HEK293 (cell line): ENCODE data around the gene BID.

ENCODE experiments used
- IKZF3 ChIP-seq: fragments of 450-650 bp; IDR thresholded peaks from 2 replicates; pipeline ENCODE4 v1.5.0; 2018; ENCODE audit warnings: missing biosample characterization, mild to moderate bottlenecking, missing genetic modification characterization, moderate library complexity
- MYNN ChIP-seq: fragments of 450-650 bp; formaldehyde crosslinking; IDR thresholded peaks from 2 replicates; pipeline ENCODE4 v1.5.1; 2016; ENCODE audit warnings: missing biosample characterization, missing genetic modification characterization, borderline replicate concordance
- PRDM4 ChIP-seq: fragments of 450-650 bp; formaldehyde crosslinking; IDR thresholded peaks from 2 replicates; pipeline ENCODE4 v1.5.1; 2017; ENCODE audit warnings: missing biosample characterization, missing genetic modification characterization
- SP2 ChIP-seq: fragments of 450-650 bp; formaldehyde crosslinking; IDR thresholded peaks from 2 replicates; pipeline ENCODE4 v1.5.1; 2016; ENCODE audit warnings: missing biosample characterization, missing genetic modification characterization
- ZNF146 ChIP-seq: fragments of 450-650 bp; formaldehyde crosslinking; IDR thresholded peaks from 2 replicates; pipeline ENCODE4 v1.5.1; 2016; ENCODE audit warnings: missing biosample characterization, missing genetic modification characterization
- ZNF24 ChIP-seq: fragments of 450-650 bp; formaldehyde crosslinking; IDR thresholded peaks from 2 replicates; pipeline ENCODE4 v1.5.1; 2016; ENCODE audit warnings: missing biosample characterization, missing genetic modification characterization
- ZNF423 ChIP-seq: fragments of 450-650 bp; formaldehyde crosslinking; IDR thresholded peaks from 2 replicates; pipeline ENCODE4 v1.5.1; 2016; ENCODE audit warnings: missing biosample characterization, missing genetic modification characterization
- ZNF473 ChIP-seq: fragments of 450-650 bp; formaldehyde crosslinking; IDR thresholded peaks from 2 replicates; pipeline ENCODE4 v1.5.1; 2017; ENCODE audit warnings: missing biosample characterization, missing genetic modification characterization
- ZNF549 ChIP-seq: fragments of 450-650 bp; IDR thresholded peaks from 2 replicates; pipeline ENCODE4 v1.5.1; 2018; ENCODE audit warnings: missing biosample characterization, missing genetic modification characterization, mild to moderate bottlenecking, inconsistent platforms, moderate library complexity
- ZNF580 ChIP-seq: fragments of 450-650 bp; formaldehyde crosslinking; IDR thresholded peaks from 2 replicates; pipeline ENCODE4 v1.5.1; 2016; ENCODE audit warnings: missing biosample characterization, missing genetic modification characterization
- ZNF692 ChIP-seq: fragments of 450-650 bp; formaldehyde crosslinking; IDR thresholded peaks from 2 replicates; pipeline ENCODE4 v1.5.1; 2016; ENCODE audit warnings: missing biosample characterization, missing genetic modification characterization
- TF ChIP-seq, protein P1 (sequence below): fragments of 450-650 bp; formaldehyde crosslinking; IDR thresholded peaks from 2 replicates; pipeline ENCODE4 v1.5.1; 2016; ENCODE audit warnings: missing biosample characterization, missing genetic modification characterization
- TF ChIP-seq, protein P2 (sequence below): fragments of 450-650 bp; formaldehyde crosslinking; IDR thresholded peaks from 2 replicates; pipeline ENCODE4 v1.5.1; 2017; ENCODE audit warnings: missing biosample characterization, mild to moderate bottlenecking, missing genetic modification characterization, moderate library complexity

DNA sequence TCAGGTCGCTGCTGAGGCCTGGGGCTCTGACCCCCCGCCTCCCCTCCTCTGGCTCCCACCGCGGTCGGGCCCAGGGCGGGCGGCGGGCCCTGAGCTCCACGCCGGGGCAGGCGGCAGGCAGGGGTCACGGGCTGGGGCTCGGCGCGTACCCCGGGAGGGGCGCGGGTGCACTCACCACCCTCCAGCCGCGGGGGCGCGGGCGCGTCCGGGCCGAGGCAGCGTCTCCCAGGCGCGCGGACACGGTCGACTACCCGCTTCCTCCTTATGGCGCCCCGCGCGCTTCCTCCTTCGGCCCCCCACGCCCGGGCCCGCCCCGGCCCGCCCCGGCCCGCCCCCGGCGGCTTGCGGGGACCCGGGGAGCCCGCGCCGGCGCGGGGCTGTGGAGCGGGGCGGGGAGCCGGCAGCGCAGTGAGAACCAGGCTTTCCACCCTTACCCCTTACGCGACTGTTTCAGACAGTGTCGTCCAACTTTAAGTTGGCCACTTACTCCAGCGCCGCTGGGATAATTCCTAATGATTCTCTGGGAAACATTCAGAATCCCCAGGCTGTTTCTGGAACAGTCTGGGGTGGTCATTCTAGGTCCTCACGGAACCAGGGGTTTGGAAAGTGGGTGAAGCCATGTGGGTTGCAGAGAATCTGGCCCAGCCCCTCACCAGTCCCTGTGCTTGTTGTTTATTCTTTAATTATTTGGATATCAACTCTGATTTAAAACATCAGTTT, at the start of gene BID:
- TF ChIP-seq, protein P1, sequence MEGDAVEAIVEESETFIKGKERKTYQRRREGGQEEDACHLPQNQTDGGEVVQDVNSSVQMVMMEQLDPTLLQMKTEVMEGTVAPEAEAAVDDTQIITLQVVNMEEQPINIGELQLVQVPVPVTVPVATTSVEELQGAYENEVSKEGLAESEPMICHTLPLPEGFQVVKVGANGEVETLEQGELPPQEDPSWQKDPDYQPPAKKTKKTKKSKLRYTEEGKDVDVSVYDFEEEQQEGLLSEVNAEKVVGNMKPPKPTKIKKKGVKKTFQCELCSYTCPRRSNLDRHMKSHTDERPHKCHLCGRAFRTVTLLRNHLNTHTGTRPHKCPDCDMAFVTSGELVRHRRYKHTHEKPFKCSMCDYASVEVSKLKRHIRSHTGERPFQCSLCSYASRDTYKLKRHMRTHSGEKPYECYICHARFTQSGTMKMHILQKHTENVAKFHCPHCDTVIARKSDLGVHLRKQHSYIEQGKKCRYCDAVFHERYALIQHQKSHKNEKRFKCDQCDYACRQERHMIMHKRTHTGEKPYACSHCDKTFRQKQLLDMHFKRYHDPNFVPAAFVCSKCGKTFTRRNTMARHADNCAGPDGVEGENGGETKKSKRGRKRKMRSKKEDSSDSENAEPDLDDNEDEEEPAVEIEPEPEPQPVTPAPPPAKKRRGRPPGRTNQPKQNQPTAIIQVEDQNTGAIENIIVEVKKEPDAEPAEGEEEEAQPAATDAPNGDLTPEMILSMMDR (tag by site-specific recombination), result no peak
- TF ChIP-seq IKZF3 (tag by site-specific recombination), result no peak
- TF ChIP-seq SP2, result no peak
- TF ChIP-seq ZNF580 (tag by site-specific recombination), result no peak
- TF ChIP-seq ZNF146 (tag by site-specific recombination), result no peak
- no peak for TF ChIP-seq ZNF24 (tag by site-specific recombination)
- TF ChIP-seq ZNF473, result no peak
- TF ChIP-seq, protein P2, sequence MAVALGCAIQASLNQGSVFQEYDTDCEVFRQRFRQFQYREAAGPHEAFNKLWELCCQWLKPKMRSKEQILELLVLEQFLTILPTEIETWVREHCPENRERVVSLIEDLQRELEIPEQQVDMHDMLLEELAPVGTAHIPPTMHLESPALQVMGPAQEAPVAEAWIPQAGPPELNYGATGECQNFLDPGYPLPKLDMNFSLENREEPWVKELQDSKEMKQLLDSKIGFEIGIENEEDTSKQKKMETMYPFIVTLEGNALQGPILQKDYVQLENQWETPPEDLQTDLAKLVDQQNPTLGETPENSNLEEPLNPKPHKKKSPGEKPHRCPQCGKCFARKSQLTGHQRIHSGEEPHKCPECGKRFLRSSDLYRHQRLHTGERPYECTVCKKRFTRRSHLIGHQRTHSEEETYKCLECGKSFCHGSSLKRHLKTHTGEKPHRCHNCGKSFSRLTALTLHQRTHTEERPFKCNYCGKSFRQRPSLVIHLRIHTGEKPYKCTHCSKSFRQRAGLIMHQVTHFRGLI (tag by site-specific recombination), result no peak
- no peak for TF ChIP-seq ZNF549 (tag by site-specific recombination)
- TF ChIP-seq PRDM4 (tag by site-specific recombination), result no peak
- no peak for TF ChIP-seq MYNN
- TF ChIP-seq ZNF692, result no peak
- no peak for TF ChIP-seq ZNF423 (tag by site-specific recombination)
